A549 treated with GW870086 at 1 μM for 4 hours (cell line): ENCODE measurements around the gene DR1. TPM values are rescaled to one million over a fixed set of nuclear protein-coding genes. Genes with fewer than 3 reads are reported as not detected.

ENCODE experiments used
- total RNA-seq: library from RNA; stranded (reverse); fragments of 200-300 nt; extraction: Qiagen RNA extraction; gene quantifications from 5 replicates; pipeline ENCODE4 v1.2.3, GENCODE V29; 2022; ENCODE audit warnings: low read depth

DR1 gene
- 27.5 to 38.6 TPM (median 36.8 TPM) in 5 replicates for total RNA-seq

GRCh38 chr1:93345633-93346420 lies at the start of gene DR1:
DR1 (plus strand) TSS chr1:93345907; CDS start chr1:93346646, 739 bp downstream.

Other genes starting within 250 kb of the DR1 start
- 27.3 to 37.4 TPM (median 34.6 TPM) in 5 replicates for gene TMED5, start 165.5 kb upstream of the DR1 start, total RNA-seq
- 4.9 to 6.4 TPM (median 5.3 TPM) in 5 replicates for gene CCDC18, start 165.2 kb upstream of the DR1 start, total RNA-seq
- gene FNBP1L, start 102.2 kb downstream of the DR1 start, total RNA-seq = 16.0 to 27.2 TPM (median 25.3 TPM) in 5 replicates